Activated CD4-positive, alpha-beta T cell treated with anti-CD3 and anti-CD28 coated beads for 4 hours (primary cell): ENCODE measurements around the gene RNASE12.
"Not testable (repeated sequence)": the region's sequence is repeated elsewhere in the genome, so short reads cannot be mapped to it uniquely, and the experiment has no call there.

Source experiments
- DNase-seq, 2 donors: peaks; one replicate each; pipeline ENCODE4 v3.0.0-alpha.2; 2020

RNASE12 gene, protein sequence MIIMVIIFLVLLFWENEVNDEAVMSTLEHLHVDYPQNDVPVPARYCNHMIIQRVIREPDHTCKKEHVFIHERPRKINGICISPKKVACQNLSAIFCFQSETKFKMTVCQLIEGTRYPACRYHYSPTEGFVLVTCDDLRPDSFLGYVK

DNA sequence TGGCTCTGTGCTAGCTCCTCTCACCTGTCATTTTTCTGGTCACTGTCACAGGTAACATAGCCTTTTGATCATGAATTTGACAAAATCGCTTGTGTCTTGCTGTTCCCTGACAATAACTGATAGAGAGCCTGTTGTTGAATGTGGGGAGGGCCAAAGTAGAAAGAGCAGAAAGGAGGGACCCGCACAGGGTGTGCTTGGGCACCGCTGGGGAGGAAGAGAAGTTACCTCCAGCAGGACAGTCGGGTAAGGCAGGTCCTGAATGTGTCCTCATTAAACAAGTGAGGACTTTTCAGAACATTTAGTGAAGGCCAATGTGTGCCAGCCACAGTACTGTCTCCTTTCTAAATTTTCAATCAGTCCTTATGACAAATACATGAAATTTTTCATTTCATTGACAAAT is at the start of gene RNASE12:
Gene RNASE12 (minus strand): TSS at position 142 of the 400 bp plus-strand sequence. CDS start 653 bp downstream, outside the sequence.
- no peak for DNase-seq

DNA sequence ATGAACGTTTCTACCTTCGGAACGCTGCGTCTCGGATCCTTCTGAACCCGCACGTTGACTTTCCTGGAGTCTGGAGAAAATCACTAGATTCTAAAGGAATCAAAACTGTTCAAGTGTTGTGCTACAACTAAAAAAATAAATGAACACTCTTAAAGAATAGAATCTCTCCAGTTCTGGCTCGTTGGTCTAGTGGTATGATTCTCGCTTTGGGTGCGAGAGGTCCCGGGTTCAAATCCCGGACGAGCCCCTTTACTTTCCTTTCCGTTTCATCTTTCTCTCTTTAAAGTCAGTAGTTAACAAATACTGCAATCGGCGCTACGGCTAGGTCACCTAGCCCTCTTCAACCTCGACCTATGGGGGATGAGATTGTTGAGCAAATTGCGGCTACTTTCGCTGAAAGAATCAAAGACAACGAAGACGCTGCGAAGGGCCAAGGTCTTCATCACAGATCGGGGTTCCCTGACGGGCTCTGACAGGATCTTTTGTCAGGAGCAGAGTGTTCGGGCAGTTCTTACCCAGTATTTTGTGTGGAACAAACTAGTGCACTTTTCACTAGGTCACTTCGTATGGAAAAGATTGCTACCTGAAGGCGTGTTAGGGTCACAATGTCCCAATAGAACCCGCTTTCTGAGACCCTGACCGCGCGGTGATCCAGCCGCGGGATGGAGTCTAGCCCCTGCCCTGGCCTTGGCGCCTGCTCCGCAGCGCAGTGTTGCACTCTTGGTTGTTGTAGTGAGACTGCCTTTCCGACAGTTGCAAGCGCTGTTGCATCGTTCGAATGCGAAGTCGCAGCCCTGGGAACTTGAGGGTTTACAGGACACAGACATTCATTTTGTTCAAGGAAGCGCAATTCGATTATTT is 41.9 kb upstream of the RNASE12 start:
- DNase-seq = peak; percentile 46 to 54

DNA sequence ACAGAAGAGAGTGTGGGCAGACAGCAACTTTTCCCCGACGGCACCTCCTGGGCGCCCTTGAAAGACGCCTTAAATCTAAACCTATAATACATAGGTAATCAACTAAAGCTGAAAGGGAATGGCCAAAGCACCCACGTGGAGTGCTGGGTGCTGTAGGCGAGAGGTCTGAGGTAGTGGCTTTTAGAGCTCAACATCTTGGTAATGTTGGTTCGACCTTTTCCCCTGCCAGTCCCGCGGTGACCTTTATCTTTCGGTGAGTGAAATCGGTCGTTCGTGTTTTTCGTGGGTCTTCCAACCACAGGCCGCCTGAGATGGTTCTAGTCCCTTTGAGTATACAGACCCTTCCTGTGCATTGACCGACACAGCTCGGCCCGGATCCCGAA is 41.3 kb upstream of the RNASE12 start:
- no peak for DNase-seq

DNA sequence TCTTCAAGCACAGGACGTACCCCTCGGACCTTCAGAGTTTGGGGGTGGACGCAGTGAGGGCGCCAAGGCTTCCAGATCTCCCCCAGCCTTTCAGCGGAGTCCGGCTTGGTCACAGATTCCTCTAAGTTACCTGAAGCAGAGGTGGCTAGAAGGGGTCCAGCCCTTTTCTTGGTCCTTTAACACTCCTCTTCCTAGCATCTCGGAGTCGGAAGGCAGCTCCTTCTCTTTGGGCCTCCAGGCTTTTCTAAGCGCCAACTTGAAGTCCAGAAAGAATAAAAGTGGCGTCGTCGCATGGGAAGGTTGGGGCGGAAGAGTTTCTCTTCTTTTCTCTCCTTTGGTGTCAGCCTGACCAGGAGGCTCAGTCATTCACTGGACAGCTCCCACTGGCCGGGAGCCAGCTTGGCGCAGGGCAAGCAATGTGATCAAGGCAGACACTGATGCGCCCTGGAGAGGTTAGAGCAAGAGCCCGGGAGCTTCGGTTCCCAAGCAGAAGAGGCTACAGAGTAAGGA is 40.8 kb upstream of the RNASE12 start:
- DNase-seq = no peak

DNA sequence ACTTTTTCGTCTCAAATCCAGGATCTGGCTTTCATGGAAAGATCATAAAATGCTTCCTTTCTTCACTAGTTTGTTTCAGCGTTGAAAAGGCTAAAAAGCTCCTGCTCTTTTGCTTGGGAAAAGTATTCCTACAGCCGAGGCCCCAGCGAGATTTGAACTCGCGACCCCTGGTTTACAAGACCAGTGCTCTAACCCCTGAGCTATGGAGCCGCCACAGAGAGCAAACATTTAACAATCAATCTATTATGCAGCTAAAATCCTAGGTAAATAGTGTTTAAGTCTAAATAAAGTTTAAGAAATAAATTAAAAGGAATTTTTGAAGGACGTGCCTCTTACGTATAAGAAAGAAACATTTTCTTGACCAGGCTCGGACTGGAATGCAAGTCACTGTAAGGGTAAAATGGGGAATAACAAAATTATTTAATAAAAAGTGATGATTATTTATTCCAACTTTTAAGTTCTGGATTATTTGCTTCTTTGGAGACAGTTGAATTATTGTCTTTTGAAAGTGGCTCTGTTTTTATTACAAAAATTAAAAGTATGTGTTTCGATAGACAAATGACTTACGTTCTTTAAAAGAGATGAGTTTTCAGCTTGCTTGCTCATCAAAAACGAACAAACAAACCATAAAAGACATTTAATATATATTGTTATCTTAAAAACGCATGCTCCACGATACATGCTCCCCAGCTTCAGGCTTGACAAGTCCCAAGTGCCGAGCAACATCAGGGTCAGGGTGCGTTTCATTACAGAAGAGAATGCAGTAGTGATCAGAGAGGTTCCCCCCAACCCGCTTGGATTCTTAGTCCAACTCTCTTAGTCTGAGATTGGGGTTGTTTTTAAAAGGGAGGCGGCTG is 40.1 kb upstream of the RNASE12 start:
- DNase-seq = peak; percentile 58 to 59

DNA sequence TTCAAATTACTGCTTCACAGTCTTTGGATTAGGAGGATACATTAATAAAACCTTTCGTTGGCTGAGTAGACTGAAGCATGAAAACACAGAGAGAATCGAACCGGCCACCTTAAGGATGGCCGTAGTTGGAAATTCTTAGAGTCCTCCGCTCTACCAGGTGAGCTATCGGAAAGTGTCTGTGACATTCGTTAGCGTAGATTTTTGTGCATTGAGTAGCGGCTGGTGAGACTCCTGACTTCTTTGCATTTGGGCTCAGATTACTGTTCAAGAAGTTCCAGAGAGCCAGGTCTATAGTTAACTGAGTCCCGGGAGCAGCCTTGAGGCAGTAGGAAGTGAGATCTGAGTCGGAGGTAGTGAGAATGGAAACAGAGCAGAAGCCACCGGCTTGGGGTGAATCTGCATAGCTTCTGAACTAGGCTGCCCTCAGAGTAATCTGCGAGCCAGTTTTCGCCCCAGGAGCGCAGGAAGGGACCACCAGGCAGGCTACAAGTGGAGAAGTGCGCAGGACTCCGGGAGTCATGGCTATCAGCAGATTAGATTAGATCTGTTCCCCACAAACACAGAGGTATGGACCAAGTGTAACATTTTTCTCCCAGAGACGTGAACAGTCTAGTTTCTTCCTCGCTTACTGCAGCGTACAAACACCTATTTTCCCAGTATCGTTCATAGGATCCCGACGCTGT is 39.3 kb upstream of the RNASE12 start:
- DNase-seq = no peak

DNA sequence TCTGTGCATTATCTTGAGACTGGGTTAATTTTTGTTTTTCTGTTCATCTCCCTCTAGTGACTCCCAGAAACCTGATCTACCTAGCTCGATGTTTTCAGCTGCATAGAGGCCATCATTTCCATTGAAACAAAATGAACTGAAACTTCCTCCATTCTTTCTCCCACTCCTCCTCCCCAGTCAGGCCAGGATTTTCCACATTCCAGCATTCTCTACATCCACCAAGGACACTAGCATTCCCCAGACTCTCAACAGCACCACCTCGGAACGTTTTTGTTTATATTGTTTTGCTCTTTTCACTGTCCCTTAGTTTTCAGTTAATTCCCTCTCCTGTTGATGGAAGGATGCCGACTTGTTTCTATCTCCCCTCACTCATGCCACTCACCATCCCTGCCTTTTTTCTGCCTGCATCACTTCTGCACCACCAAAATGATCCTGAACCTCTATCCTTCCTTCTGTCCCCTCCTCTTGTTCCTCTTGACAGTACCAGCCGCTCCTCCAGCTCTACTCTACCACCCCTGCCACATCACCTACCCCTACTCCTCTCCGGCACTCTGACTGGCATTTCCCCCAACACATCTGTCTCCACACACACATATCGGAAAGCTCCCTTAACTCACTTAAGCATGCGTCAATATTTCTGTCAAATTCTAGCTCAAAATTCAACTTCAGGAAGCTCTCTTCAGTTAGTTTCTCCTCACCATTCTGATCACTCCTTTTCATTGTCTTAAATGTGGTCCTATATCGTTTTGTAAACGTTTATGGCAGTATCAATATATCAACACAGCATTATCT is 37.1 kb upstream of the RNASE12 start:
- DNase-seq = no peak

DNA sequence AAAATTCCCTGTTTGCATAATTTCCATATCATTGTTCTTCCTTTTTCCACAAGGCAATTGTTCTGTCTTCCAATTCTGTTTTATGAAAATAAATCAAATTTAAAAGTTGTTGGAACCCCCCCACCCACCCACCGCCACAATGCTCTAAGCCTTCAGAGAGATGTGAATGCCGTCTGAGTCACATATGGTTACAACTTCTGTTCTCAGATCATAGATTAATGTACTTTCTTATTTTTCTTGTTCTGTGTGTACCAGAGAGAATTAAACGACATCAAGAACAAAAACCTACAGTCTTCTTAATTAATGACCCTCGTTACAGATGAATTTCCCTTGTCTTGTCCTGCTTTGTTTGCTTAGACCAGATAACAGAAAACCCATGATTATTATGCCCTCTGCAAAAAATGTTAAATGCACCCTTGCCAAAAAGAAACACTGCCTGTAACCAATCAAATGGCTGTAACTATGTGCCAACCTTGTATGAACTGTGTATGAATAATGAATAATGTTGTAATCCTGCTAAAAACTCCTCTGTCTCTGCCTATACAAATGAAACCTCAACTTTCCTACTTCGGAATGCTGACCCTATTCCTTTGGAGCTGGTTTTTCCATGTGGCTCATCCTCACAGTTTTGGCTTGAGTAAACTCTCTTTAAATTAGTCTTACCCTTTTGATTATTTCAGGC is 36.3 kb upstream of the RNASE12 start:
- DNase-seq = no peak

DNA sequence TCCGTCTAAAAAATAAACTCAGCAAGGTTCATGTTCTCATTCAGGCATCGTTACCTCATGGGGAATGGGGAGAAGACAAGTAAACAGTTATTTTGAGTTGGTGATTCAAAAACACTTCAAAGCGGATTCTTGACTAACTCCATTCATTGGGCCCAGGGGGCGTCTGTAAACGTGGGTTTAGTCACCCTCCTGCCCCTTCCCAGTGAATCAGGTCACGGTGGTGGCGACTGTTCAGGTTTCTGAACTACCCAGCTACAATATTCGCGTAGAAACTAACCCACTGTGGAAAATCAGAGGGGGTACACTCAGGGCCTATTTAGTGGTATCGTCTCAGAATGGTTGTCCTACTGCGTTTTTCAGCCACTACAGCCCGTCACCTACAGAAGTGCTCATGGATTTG is 35.1 kb upstream of the RNASE12 start:
- DNase-seq = no peak

DNA sequence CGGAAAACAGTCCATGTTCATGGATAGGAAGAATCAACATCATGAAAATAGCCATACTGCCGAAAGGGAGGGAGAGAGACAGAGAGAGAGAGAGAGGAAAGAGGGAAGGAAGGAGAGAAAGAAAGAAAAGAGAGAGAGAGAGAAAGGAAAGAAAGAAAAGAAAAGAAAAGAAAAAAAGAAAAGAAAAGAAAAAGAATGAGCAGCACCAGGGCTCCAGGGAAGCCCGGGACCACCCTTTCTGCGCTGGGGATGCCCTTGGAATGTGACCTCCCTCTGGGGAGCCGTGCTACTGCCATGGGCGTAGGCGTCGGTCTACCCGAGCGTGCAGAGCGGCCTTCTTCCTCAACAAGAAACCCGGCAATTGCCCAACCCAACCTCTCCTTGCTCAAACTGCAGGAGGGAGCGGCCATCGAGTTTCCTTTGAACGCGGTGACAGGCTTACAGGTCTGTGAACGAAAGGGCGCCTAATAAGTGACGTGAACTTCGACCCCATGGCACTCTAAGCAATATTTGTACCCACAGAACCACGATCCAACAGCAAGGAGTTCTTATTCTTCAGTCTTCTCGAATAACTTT is 33.4 kb upstream of the RNASE12 start:
- DNase-seq = peak; percentile 40 to 42

DNA sequence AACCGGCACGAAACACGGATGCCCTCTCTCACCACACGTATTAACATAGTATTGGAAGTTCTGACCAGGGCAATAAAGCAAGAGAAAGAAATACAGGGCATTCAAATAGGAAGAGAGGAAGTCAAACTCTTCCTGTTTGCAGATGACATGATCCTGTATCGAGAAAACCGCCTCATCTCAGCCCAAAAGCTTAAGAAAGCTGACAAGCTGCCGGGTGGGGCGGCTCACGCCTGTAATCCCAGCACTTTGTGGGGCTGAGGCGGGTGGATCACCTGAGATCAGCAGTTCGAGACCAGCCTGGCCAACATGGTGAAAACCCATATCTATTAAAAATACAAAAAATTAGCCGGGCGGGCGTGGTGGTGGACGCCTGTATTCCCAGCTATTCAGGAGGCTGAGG is 32.6 kb upstream of the RNASE12 start:
- DNase-seq = no peak

DNA sequence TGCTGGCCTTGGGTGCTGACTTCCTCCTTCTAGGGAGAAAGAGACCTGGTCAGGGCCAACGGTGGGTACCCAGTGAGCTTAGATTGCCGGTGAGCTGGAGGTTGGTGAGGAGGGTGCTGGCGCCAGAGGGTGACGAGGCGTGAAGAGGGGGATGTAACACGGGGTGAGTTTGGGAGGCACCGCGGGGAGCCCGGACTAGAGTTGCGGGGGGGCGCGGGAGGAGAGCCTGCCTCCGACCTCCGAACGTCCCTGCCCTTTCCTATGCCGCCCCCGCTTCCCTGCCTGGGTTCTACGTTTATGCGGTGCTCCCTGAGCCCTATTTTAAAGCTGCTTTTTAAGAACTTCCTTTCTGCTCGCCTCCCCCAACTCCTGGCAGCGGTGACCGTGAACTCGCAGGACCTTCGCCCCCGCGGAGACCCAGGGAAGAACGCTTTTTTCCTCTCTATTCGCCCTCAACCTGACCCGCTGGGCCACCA is 31.7 kb upstream of the RNASE12 start:
- no peak for DNase-seq

DNA sequence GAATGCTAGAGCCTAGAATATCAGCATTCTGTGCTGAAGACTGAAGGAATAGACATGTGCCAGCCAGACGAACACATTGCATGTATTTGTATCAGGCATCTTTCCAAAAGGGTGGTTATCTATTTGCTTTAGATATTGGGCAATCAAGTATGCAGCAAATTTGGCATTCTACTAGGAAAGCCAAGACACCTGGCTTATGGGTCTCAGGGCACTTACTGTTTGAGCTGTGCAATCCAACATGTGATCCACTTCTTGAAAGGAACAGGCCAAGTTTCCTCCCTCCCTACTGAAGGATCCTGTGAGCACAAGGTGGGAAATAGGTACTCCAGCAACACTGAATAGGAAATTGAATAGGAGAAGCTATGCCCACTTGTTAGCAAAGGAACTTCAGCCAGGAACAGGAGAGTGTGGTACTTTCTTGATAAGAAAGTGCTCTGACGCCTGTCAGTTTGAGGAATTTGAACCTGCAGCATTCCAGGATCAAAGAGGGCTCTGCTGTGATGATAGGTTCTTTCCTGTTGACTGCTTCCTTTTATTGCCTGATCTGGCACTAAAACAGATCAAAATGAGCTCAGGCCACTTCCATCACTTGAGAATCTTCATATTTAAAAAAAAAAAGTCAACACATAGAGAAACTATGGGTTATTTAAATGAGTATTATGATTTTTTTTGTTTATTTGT is 29.8 kb upstream of the RNASE12 start:
- no peak for DNase-seq

DNA sequence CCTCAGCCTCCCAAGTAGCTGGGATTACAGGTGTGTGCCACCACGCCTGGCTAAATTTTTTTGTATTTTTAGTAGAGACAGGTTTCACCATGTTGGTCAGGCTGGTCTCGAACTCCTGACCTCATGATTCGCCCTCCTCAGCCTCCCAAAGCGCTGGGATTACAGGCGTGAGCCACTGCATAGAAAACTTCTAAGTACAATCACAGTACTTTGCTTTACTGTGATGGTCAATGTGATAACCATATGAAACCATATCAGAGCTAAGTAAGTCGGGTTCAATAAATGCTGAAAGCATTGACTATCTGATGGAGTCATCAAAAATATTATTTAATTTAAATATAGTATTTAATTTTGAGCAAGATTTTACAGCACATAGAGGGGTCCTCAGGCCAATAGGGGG is 28.5 kb upstream of the RNASE12 start:
- not testable (repeated sequence) for DNase-seq

DNA sequence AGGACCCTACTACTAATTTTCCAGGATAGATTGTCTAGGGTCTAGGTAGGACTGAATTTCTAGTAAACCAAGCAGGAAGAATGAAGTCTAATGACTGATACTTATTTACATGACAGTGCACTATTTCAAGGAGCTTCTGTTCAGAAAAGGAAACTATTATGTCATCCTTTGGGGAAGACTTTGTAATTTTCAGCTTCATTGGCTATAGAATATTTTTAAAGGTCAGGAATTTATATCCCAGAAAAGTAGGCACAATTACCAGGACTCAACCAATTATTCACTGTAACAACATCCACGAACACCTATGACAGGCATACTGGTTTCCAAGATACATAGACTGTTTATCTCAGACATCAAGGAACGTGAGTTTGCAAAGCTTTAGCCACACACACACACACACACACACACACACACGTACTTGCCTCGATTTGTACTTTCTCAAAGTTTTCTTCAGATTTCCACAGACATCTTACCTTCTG is 27.1 kb upstream of the RNASE12 start:
- no peak for DNase-seq

DNA sequence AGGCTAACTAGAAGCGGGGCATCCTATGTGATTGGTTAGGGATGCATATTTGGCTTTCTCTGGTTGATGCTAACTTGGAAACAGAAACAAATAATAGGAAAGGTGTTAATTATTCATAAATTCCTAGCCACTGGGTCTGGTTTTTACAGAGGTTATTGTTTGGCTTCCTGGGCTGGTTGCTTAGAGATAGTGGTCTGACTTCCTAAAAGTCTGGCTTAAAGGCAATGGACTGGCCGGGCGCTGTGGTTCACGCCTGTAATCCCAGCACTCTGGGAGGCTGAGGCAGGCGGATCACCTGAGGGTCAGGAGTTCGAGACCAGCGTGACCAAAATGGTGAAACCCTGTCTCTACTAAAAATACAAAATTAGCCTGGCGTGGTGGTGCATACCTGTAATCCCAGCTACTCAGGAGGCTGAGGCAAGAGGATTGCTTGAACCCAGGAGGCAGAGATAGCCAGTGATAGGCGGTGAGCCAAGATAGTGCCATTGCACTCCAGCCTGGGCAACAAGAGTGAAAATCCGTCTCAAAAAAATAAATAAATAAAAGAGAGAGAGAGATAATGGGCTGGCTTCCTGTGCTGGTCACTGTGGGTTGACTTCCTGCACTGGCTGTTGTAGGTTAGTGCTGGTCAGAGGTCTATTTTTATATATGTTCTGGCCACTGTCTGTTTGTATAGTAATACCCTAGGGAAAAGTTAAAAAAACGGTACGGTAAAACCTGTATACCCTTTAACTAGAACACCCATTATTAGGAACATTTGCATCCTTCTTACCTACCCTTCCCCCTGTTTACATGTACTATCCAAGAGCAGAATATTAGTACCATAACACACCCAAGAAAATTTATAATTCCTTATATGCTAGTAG is 26.2 kb upstream of the RNASE12 start:
- DNase-seq = no peak

DNA sequence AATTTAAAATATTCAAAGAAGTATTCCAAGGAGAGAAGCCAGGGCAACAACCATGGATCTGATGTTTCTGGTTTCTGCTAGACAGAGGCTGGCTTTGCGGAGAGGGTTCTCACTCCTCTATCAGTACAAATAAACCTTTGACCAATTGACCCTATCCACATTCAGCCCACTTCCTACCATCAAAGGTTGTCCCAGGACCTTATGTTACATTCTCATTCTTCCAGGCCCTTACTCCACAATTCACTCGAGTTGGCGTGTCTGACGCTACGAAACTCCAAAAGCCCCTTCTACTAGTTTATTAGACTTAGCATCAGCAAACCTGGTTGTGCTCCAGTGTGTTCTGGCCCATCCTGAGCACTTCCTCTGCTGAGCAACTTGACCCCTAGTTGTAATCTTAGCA is 24.8 kb upstream of the RNASE12 start:
- DNase-seq = no peak

DNA sequence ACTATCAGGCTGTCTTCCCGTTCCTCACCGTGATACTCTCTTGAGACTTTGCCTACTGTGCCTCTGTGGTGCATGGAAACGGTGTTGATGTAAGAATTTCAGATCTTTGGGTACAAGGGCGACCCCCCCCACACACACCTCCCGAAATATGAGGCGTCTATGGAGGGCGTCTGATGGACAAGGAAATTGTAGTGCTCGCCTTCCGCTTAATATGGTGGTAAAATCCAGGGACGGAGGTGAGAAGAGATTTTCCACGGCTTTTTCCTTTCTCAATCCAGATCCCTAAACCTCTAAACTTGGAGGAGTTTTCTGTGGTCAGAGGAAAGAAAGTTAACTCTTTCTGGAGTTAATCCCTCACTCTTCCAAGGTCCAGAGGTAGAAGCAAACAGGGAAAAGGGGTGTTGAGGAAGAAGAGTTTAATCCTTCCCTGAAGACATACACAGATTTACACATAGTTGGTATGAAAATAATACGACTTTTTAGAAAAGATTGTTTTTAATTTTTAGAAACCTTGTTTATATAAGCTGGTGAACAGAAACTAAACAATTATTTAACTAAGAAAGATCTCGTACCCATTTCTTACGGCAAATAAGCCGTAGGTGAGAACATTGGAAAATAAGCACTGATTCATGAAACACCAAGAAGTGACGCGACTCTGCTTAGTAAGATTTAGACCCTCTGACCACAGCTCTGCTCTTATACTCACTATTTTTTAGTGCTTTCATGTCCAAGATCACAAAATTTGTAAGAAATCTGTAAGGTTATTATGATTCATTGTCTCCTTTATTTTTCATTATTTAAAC is 23.1 kb upstream of the RNASE12 start:
- no peak for DNase-seq
